BJ (cell line): ENCODE data around the gene GJA4. TPM values are rescaled to one million over a fixed set of nuclear protein-coding genes. Genes with fewer than 3 reads are reported as not detected.

Source experiments
- CTCF ChIA-PET: fragments of 350-600 bp; formaldehyde crosslinking; extraction: SDS; loops from one replicate; lab custom pipeline; 2021; ENCODE audit warnings: antibody characterized with exemption, inconsistent platforms; lab: Yijun Ruan, JAX
- POLR2A ChIA-PET: fragments of 300-600 bp; sonication (Branson Sonifier 250); formaldehyde crosslinking; extraction: SDS; loops from one replicate; lab custom pipeline; 2021; ENCODE audit warnings: antibody characterized with exemption; lab: Charles Lee
- DNase-seq: peaks from one replicate; pipeline ENCODE4 v3.0.0-alpha.2; 2011; ENCODE audit warnings: low read depth
- H3K27me3 ChIP-seq: 2 replicates; pipeline ENCODE4 v1.6.0; 2011; ENCODE audit warnings: low read length; ENCODE audit not compliant: control insufficient read depth, insufficient read depth
- H3K36me3 ChIP-seq: 2 replicates; pipeline ENCODE4 v1.5.1; 2011; ENCODE audit warnings: low read length; ENCODE audit not compliant: control insufficient read depth, insufficient read depth
- H3K4me3 ChIP-seq: 2 replicates; pipeline ENCODE4 v1.5.1; 2011; ENCODE audit warnings: low read depth, mild to moderate bottlenecking, control low read depth, low read length
- CTCF ChIP-seq: IDR thresholded peaks from 2 replicates; pipeline ENCODE4 v1.5.1; 2011; ENCODE audit warnings: low read depth, mild to moderate bottlenecking, control low read depth, inconsistent platforms, low read length, moderate library complexity; ENCODE audit not compliant: insufficient read depth
- polyA plus RNA-seq: library from polyadenylated mRNA; depleted of rRNA; stranded (reverse); fragments of >200 nt; gene quantifications from 2 replicates; pipeline ENCODE4 v1.2.3, GENCODE V29; 2011; rRNA removed

GJA4 gene
- polyA plus RNA-seq, 1 experiment, result not detected

- TF ChIP-seq CTCF, result no peak
- DNase-seq, result no peak
- Histone ChIP-seq H3K27me3 (no peaks in the 10 kb centered on the region), H3K36me3 (peaks cover 2% of the 10 kb centered on the region; the same call in 1 of the 2 replicates), H3K4me3 (no peak overlapping the region)
- ChIA-PET POLR2A (no interaction called here), CTCF (interaction anchor here (3.6 kb wide), 1 partner anchor 10 kb away, joined by 24 read pairs; no protein-coding TSS in a partner anchor)
Observed at GRCh38 chr1:34842952-34843371, 50.2 kb downstream of the GJA4 start.

GRCh38 chr1:34843392-34844251, 50.8 kb downstream of the GJA4 start:
- Histone ChIP-seq H3K27me3 (no peaks in the 10 kb centered on the region), H3K4me3 (no peak overlapping the region), H3K36me3 (peaks cover 2% of the 10 kb centered on the region; the same call in 1 of the 2 replicates)
- TF ChIP-seq CTCF, result no peak
- no peak for DNase-seq
- POLR2A ChIA-PET, result no interaction called here
- CTCF ChIA-PET, result interaction anchor here (3.6 kb wide), 1 partner anchor 9 kb away, joined by 24 read pairs; no protein-coding TSS in a partner anchor

GRCh38 chr1:34844252-34844634, 51.4 kb downstream of the GJA4 start:
- Histone ChIP-seq H3K4me3 (no peak overlapping the region), H3K36me3 (peaks cover 2% of the 10 kb centered on the region; the same call in 1 of the 2 replicates), H3K27me3 (no peaks in the 10 kb centered on the region)
- ChIA-PET POLR2A (no interaction called here), CTCF (interaction anchor here (3.6 kb wide), 1 partner anchor 8 kb away, joined by 24 read pairs; no protein-coding TSS in a partner anchor)
- TF ChIP-seq CTCF, result no peak
- DNase-seq, result no peak

Other genes starting within 250 kb of the GJA4 start
- gene GJB5, start 38.0 kb upstream of the GJA4 start, polyA plus RNA-seq, result not detected in 2 replicates
- not detected in 2 replicates for gene GJB4, start 33.3 kb upstream of the GJA4 start, polyA plus RNA-seq
- not detected in 2 replicates for gene GJB3, start 11.8 kb upstream of the GJA4 start, polyA plus RNA-seq
- 41.9 and 44.8 TPM in 2 replicates for gene SMIM12, start 66.8 kb downstream of the GJA4 start, polyA plus RNA-seq
- not detected in 2 replicates for gene DLGAP3, start 136.7 kb downstream of the GJA4 start, polyA plus RNA-seq
- gene TMEM35B, start 192.3 kb downstream of the GJA4 start, polyA plus RNA-seq, result 69.4 and 79.5 TPM in 2 replicates
- 11.1 and 13.8 TPM in 2 replicates for gene ZMYM6, start 238.9 kb downstream of the GJA4 start, polyA plus RNA-seq